GM12875 (cell line): ENCODE data around the gene PNPLA2.

Experiments used
- H3K4me3 ChIP-seq: one replicate; pipeline ENCODE4 v1.5.1; 2011; ENCODE audit warnings: low read depth, low read length, control low read depth
- CTCF ChIP-seq: IDR thresholded peaks from 2 replicates; pipeline ENCODE4 v1.5.1; 2011; ENCODE audit warnings: low read depth, mild to moderate bottlenecking, control low read depth, inconsistent platforms, low read length, moderate library complexity, borderline replicate concordance; ENCODE audit not compliant: insufficient read depth

PNPLA2 gene

GRCh38 chr11:788953-789940 lies 29.5 kb upstream of the PNPLA2 start:
- no peak for TF ChIP-seq CTCF
- H3K4me3 ChIP-seq: peak overlapping the region; percentile 49

GRCh38 chr11:789943-790342 lies 28.8 kb upstream of the PNPLA2 start, which contains the start of gene CEND1:
Gene CEND1, minus strand, starts transcription at chr11:790090. Its CDS starts 1,514 bp downstream, at chr11:788576.
- H3K4me3 ChIP-seq: peak within 1 kb of the TSS; percentile 49

GRCh38 chr11:790721-791564 lies 27.8 kb upstream of the PNPLA2 start:
- TF ChIP-seq CTCF: no peak
- H3K4me3 ChIP-seq: no peak overlapping the region

More at GRCh38 chr11:789943-790342, 28.8 kb upstream of the PNPLA2 start, which contains the start of gene CEND1:
- no peak for TF ChIP-seq CTCF

GRCh38 chr11:791658-792534 lies 26.8 kb upstream of the PNPLA2 start:
- TF ChIP-seq CTCF: no peak
- no peak overlapping the region for H3K4me3 ChIP-seq

- H3K4me3 ChIP-seq: no peak overlapping the region
- no peak for TF ChIP-seq CTCF
These were observed 26.2 kb upstream of the PNPLA2 start for GRCh38 chr11:792535-792821.

GRCh38 chr11:792873-793272 lies 25.8 kb upstream of the PNPLA2 start:
- H3K4me3 ChIP-seq: no peak overlapping the region
- no peak for TF ChIP-seq CTCF
